GM12878 (cell line): Measurements from ENCODE around the gene FPGS. TPM values are rescaled to one million over a fixed set of nuclear protein-coding genes. Genes with fewer than 3 reads are reported as not detected.

Experiments
- ATAC-seq: fragments of 200-7000 bp; cut with Tn5 transposase; 3 replicates; pipeline ENCODE4 v1.9.1; 2020; ENCODE audit warnings: mild to moderate bottlenecking, moderate library complexity
- BruUV-seq: library from RNA; stranded (reverse); fragments of 400-500 nt; replicated peaks from 2 replicates; lab custom pipeline; 2021; lab: Mats Ljungman, UMichigan
- CTCF ChIA-PET: fragments of 300-600 bp; sonication (Branson Sonifier 250); formaldehyde crosslinking; extraction: SDS; loops from one replicate; lab custom pipeline; 2021; ENCODE audit warnings: inconsistent platforms; lab: Yijun Ruan, JAX
- POLR2A ChIA-PET: fragments of 350-600 bp; formaldehyde crosslinking; extraction: SDS; loops from one replicate; lab custom pipeline; 2021; ENCODE audit warnings: inconsistent platforms; lab: Charles Lee
- RAD21 ChIA-PET: fragments of 300-600 bp; sonication (Branson Sonifier 250); formaldehyde crosslinking; loops from one replicate; lab custom pipeline; 2023; ENCODE audit warnings: antibody characterized with exemption; ENCODE audit not compliant: unreplicated experiment; lab: Charles Lee
- SMC1A ChIA-PET: fragments of 300-600 bp; sonication (Branson Sonifier 250); formaldehyde crosslinking; loops from one replicate; lab custom pipeline; 2023; ENCODE audit not compliant: unreplicated experiment, uncharacterized antibody; lab: Charles Lee
- DNase-seq: peaks from one replicate; pipeline ENCODE4 v3.0.0-alpha.2; 2011; ENCODE audit warnings: low read depth, low spot score
- FAIRE-seq: peaks from 3 replicates; lab custom pipeline; 2011; peaks lifted over from hg19 to GRCh38; lab: Jason Lieb, UNC
- H2AFZ ChIP-seq: 2 replicates; pipeline ENCODE4 v1.6.0; 2011; ENCODE audit warnings: low read depth, low read length, control low read depth; ENCODE audit not compliant: control insufficient read depth
- H3K27ac ChIP-seq: 2 replicates; pipeline ENCODE4 v1.5.1; 2011; ENCODE audit warnings: control low read depth; ENCODE audit not compliant: control insufficient read depth, insufficient read depth
- H3K27me3 ChIP-seq, 2 experiments: replicated peaks in 1 of 2; 2 replicates each; pipeline versions ENCODE4 v1.6.0 to v1.6.1; 2011; ENCODE audit warnings: low read length in 1 of 2; ENCODE audit not compliant: control insufficient read depth in 2 of 2, insufficient read depth in 2 of 2
- H3K36me3 ChIP-seq, 2 experiments: 2 replicates each; pipeline ENCODE4 v1.5.1; 2011; ENCODE audit warnings: low read length in 1 of 2; ENCODE audit not compliant: control insufficient read depth in 2 of 2, insufficient read depth in 2 of 2
- H3K4me1 ChIP-seq: 2 replicates; pipeline ENCODE4 v1.6.1; 2011; ENCODE audit warnings: mild to moderate bottlenecking, low read length, moderate library complexity, mixed read lengths; ENCODE audit not compliant: control insufficient read depth, insufficient read depth
- H3K4me2 ChIP-seq: 2 replicates; pipeline ENCODE4 v1.6.0; 2011; ENCODE audit warnings: control low read depth; ENCODE audit not compliant: control insufficient read depth, insufficient read depth
- H3K4me3 ChIP-seq: fragments of 200-600 bp; sonication (generic); 2 replicates; pipeline ENCODE4 v1.5.1; 2016
- H3K79me2 ChIP-seq: 2 replicates; pipeline ENCODE4 v1.6.0; 2011; ENCODE audit warnings: low read length; ENCODE audit not compliant: control insufficient read depth, insufficient read depth
- H3K9ac ChIP-seq: 2 replicates; pipeline ENCODE4 v1.8.0; 2011; ENCODE audit warnings: low read length, control low read depth, mixed read lengths; ENCODE audit not compliant: control insufficient read depth, insufficient read depth
- H3K9me3 ChIP-seq: replicated peaks from 3 replicates; pipeline ENCODE4 v1.5.1; 2011; ENCODE audit warnings: mild to moderate bottlenecking, low read length; ENCODE audit not compliant: control insufficient read depth, insufficient read depth
- H4K20me1 ChIP-seq: 2 replicates; pipeline ENCODE4 v1.6.0; 2011; ENCODE audit not compliant: control insufficient read depth, insufficient read depth
- CREM ChIP-seq: IDR thresholded peaks from 2 replicates; pipeline ENCODE4 v1.6.1; 2014; ENCODE audit warnings: antibody characterized with exemption, low read depth
- GATAD2B ChIP-seq: fragments of 450-650 bp; conservative IDR thresholded peaks from 2 replicates; pipeline ENCODE4 v1.6.1; 2017; ENCODE audit warnings: low read depth, mild to moderate bottlenecking, moderate library complexity
- IRF5 ChIP-seq: fragments of 450-650 bp; IDR thresholded peaks from 2 replicates; pipeline ENCODE4 v1.6.1; 2017; ENCODE audit warnings: borderline replicate concordance
- NFYB ChIP-seq: IDR thresholded peaks from 2 replicates; pipeline ENCODE4 v1.6.1; 2011; ENCODE audit warnings: low read depth, mild to moderate bottlenecking, low read length, improper control_type of control experiment, moderate library complexity; ENCODE audit not compliant: insufficient read depth
- POLR2AphosphoS2 ChIP-seq: IDR thresholded peaks from 2 replicates; pipeline ENCODE4 v1.6.1; 2011; ENCODE audit warnings: low read depth, mild to moderate bottlenecking, low read length, improper control_type of control experiment, moderate library complexity
- RUNX3 ChIP-seq: IDR thresholded peaks from 2 replicates; pipeline ENCODE4 v1.6.1; 2012; ENCODE audit warnings: low read length, inconsistent platforms
- SMARCA5 ChIP-seq: fragments of 450-650 bp; IDR thresholded peaks from 2 replicates; pipeline ENCODE4 v1.6.1; 2017; ENCODE audit warnings: mild to moderate bottlenecking
- SMC3 ChIP-seq: IDR thresholded peaks from 2 replicates; pipeline ENCODE4 v1.6.1; 2011; ENCODE audit warnings: low read length, improper control_type of control experiment, borderline replicate concordance
- SP1 ChIP-seq: IDR thresholded peaks from one replicate; pipeline ENCODE4 v1.6.1; 2011; ENCODE audit warnings: low read depth, low read length
- TCF12 ChIP-seq: IDR thresholded peaks from 2 replicates; pipeline ENCODE4 v1.6.1; 2011; ENCODE audit warnings: low read depth, mild to moderate bottlenecking, low read length
- USF1 ChIP-seq: IDR thresholded peaks from 2 replicates; pipeline ENCODE4 v1.6.1; 2011; ENCODE audit warnings: borderline replicate concordance, low read depth, mild to moderate bottlenecking, moderate library complexity, mixed read lengths, low read length; ENCODE audit not compliant: insufficient read depth; ENCODE audit errors: extremely low read length
- WRNIP1 ChIP-seq: IDR thresholded peaks from 2 replicates; pipeline ENCODE4 v1.6.1; 2011; ENCODE audit warnings: low read depth, low read length, improper control_type of control experiment, borderline replicate concordance
- ZBED1 ChIP-seq: IDR thresholded peaks from 2 replicates; pipeline ENCODE4 v1.6.1; 2016; ENCODE audit warnings: borderline replicate concordance
- ZNF24 ChIP-seq: fragments of 450-650 bp; IDR thresholded peaks from 2 replicates; pipeline ENCODE4 v1.6.1; 2017; ENCODE audit warnings: antibody characterized with exemption, mild to moderate bottlenecking
- ZNF592 ChIP-seq: fragments of 450-650 bp; IDR thresholded peaks from 2 replicates; pipeline ENCODE4 v1.6.1; 2017; ENCODE audit warnings: mild to moderate bottlenecking, moderate library complexity
- WGBS: methylation state at CpG from one replicate; pipeline ENCODE4 v1.1.6; 2016; ENCODE audit warnings: low lambda C conversion rate; ENCODE audit not compliant: insufficient replicate concordance, insufficient coverage; ENCODE audit errors: missing lambda C conversion rate; 5-methylcytosine and 5-hydroxymethylcytosine counted together
- in situ Hi-C: fragments of 300-500 bp; cut with MboI; formaldehyde crosslinking; loops from 9 replicates; pipeline ENCODE4 v1.14.3; 2018; ENCODE audit warnings: mixed read lengths
- intact Hi-C: fragments of 100-400 bp; cut with micrococcal nuclease; formaldehyde crosslinking; loops from one replicate; pipeline ENCODE4 v1.14.2; 2022; ENCODE audit not compliant: unreplicated experiment
- polyA plus RNA-seq, 11 experiments: library from polyadenylated mRNA; depleted of rRNA in 4 of 11; unstranded in 6 of 11; stranded (reverse) in 5 of 11; fragments of >200 nt; fragmentation: Nextera tagmentation in 4 of 11; fragmentation: Illumina TruSeq in 1 of 11; extraction: Ambion mirVana in 4 of 11; extraction: Trizol in 1 of 11; gene quantifications; 1 replicate in 1 of 11; 2 replicates in 10 of 11; pipeline versions ENCODE4 v1.2.1 to v1.2.3, GENCODE V29; 2011 to 2016; ENCODE audit warnings: inconsistent platforms in 2 of 11, missing spikeins in 2 of 11, low read depth in 1 of 11
- total RNA-seq, 4 experiments: library from RNA; depleted of rRNA in 3 of 4; stranded (reverse); fragments of >200 nt in 3 of 4; fragmentation: Illumina TruSeq in 1 of 4; extraction: Trizol in 1 of 4; gene quantifications; 2 replicates each; pipeline versions ENCODE4 v1.2.1 to v1.2.3, GENCODE V29; 2013 to 2021
- TF ChIP-seq, protein P1 (sequence below): fragments of 450-650 bp; IDR thresholded peaks from 2 replicates; pipeline ENCODE4 v1.6.1; 2018; ENCODE audit warnings: borderline replicate concordance, mild to moderate bottlenecking; ENCODE audit not compliant: partially characterized antibody

Gene FPGS
- total and polyA plus RNA-seq, 10 of the 15 experiments (the other 5 are each of a cell fraction or from before 2014, with no cell fraction given): 1.2 to 127 (median 80.4) TPM

GRCh38 chr9:127765418-127765817, 37.3 kb upstream of the FPGS start:
- Histone ChIP-seq H3K79me2 (peaks cover 8% of the 10 kb centered on the region), H3K27ac (no peak overlapping the region), H3K4me2 (no peak overlapping the region), H3K27me3 (no peaks in the 10 kb centered on the region), H3K4me3 (no peak overlapping the region), H2AFZ (no peak overlapping the region), H4K20me1 (peaks cover 5% of the 10 kb centered on the region; the same call in 1 of the 2 replicates), H3K9ac (no peak overlapping the region), H3K36me3 (peaks cover 5 to 31% of the 10 kb centered on the region in 2 experiments), H3K4me1 (peaks cover 15% of the 10 kb centered on the region), H3K9me3 (no peaks in the 10 kb centered on the region)
- ATAC-seq: no peak
- SMC1A ChIA-PET: interaction anchor here (0.8 to 2.0 kb wide), 5 partner anchors 10 to 104 kb away, joined by 3 to 9 read pairs (median 6); partner anchors contain the start of gene TOR2A
- CTCF ChIA-PET: interaction anchor here (0.8 to 9.2 kb wide), 8 partner anchors 14 to 176 kb away, joined by 3 to 75 read pairs (median 5); partner anchors contain the start of genes CDK9, SH2D3C and TOR2A
- in situ Hi-C loops (no loop called here), intact Hi-C loops (no loop called here)
- FAIRE-seq: no peak
- RAD21 ChIA-PET: interaction anchor here (1.1 to 7.6 kb wide), 5 partner anchors 13 to 155 kb away, joined by 5 to 61 read pairs (median 11); partner anchors contain the start of genes CDK9, SH2D3C, ST6GALNAC4 and TOR2A
- no peak for DNase-seq
- POLR2A ChIA-PET: interaction anchor here (0.8 kb wide), 1 partner anchor 19 kb away, joined by 8 read pairs; no protein-coding TSS in a partner anchor
- 100% methylated on average over 1 of the region's 1 CpG for WGBS
- no TSS peak for BruUV-seq
- TF ChIP-seq ZNF24: no peak
- TF ChIP-seq SMC3: no peak
- no peak for TF ChIP-seq TCF12
- TF ChIP-seq CREM: no peak
- TF ChIP-seq RUNX3: no peak
- TF ChIP-seq USF1: no peak
- TF ChIP-seq GATAD2B: no peak
- no peak for TF ChIP-seq NFYB
- TF ChIP-seq WRNIP1: no peak
- TF ChIP-seq, protein P1, sequence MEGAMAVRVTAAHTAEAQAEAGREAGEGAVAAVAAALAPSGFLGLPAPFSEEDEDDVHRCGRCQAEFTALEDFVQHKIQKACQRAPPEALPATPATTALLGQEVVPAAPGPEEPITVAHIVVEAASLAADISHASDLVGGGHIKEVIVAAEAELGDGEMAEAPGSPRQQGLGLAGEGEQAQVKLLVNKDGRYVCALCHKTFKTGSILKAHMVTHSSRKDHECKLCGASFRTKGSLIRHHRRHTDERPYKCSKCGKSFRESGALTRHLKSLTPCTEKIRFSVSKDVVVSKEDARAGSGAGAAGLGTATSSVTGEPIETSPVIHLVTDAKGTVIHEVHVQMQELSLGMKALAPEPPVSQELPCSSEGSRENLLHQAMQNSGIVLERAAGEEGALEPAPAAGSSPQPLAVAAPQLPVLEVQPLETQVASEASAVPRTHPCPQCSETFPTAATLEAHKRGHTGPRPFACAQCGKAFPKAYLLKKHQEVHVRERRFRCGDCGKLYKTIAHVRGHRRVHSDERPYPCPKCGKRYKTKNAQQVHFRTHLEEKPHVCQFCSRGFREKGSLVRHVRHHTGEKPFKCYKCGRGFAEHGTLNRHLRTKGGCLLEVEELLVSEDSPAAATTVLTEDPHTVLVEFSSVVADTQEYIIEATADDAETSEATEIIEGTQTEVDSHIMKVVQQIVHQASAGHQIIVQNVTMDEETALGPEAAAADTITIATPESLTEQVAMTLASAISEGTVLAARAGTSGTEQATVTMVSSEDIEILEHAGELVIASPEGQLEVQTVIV: no peak
- TF ChIP-seq POLR2AphosphoS2: no peak
- no peak for TF ChIP-seq ZBED1
- no peak for TF ChIP-seq SMARCA5
- TF ChIP-seq IRF5: no peak
- no peak for TF ChIP-seq SP1
- TF ChIP-seq ZNF592: no peak
